ENCODE data around the gene HEMK1. TPM values are rescaled to one million over a fixed set of nuclear protein-coding genes. Genes with fewer than 3 reads are reported as not detected.

Gene HEMK1
- total RNA-seq, 1 donor from 2014 or later: 10.9 TPM

DNA sequence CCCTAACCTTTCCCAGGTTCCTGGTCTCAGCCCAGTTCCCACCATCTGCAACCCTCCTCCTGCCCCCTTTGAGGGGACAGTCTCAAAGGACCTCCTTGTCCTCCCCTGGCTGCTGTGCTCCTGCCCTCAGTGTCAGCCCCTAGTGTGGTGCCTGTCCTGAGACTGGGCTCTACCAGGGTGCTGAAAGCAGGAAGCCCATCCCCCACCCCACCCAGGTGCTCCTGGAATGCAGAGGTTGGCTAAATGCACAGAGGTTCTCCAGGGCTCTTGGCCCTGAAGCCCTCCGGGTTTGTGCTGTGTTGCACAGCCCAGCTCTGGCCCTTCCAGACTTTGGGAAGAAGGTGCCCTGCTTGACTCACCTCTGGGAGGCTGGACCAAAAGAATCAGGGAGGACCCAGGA, 23.5 kb upstream of the HEMK1 start:
- DNase-seq (ENCODE audit: low spot score): no peak
- Mint-ChIP-seq H3K4me3 (ENCODE audit: unreplicated experiment) (no peak overlapping the region), H3K27me3 (ENCODE audit: unreplicated experiment) (peaks cover 5% of the 10 kb centered on the region), H3K4me1 (ENCODE audit: unreplicated experiment) (peaks cover 5% of the 10 kb centered on the region), H3K9me3 (ENCODE audit: unreplicated experiment) (no peaks in the 10 kb centered on the region), H3K27ac (ENCODE audit: unreplicated experiment) (no peak overlapping the region), H3K36me3 (ENCODE audit: low read depth, unreplicated experiment) (no peaks in the 10 kb centered on the region)
- TF ChIP-seq, protein P1, sequence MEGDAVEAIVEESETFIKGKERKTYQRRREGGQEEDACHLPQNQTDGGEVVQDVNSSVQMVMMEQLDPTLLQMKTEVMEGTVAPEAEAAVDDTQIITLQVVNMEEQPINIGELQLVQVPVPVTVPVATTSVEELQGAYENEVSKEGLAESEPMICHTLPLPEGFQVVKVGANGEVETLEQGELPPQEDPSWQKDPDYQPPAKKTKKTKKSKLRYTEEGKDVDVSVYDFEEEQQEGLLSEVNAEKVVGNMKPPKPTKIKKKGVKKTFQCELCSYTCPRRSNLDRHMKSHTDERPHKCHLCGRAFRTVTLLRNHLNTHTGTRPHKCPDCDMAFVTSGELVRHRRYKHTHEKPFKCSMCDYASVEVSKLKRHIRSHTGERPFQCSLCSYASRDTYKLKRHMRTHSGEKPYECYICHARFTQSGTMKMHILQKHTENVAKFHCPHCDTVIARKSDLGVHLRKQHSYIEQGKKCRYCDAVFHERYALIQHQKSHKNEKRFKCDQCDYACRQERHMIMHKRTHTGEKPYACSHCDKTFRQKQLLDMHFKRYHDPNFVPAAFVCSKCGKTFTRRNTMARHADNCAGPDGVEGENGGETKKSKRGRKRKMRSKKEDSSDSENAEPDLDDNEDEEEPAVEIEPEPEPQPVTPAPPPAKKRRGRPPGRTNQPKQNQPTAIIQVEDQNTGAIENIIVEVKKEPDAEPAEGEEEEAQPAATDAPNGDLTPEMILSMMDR (IDR thresholded peaks at IDR 0.05; ENCODE audit: unreplicated experiment): no peak

DNA sequence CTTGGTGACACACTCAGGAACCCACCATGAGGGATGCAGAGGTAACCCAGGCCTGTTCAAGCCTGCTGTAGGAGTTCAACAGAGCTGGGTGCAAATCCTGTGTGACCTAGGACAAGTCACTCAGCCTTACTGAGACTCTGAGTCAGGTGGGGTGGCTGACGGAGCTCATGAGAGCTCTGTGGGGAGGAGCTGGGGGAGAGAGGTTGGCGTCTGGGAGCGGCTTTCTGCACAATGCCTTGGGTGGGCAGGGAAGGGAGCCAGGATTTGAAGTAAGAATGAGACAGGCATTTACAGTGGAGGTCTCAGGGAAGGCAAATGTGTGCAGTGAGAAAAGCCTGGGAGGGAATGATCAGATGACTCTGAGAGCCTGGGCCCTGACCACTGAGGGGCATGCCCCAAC, 20.1 kb upstream of the HEMK1 start:
- Mint-ChIP-seq H3K27me3 (ENCODE audit: unreplicated experiment) (peaks cover 3% of the 10 kb centered on the region), H3K4me3 (ENCODE audit: unreplicated experiment) (no peak overlapping the region), H3K27ac (ENCODE audit: unreplicated experiment) (no peak overlapping the region), H3K36me3 (ENCODE audit: low read depth, unreplicated experiment) (no peaks in the 10 kb centered on the region), H3K9me3 (ENCODE audit: unreplicated experiment) (no peaks in the 10 kb centered on the region), H3K4me1 (ENCODE audit: unreplicated experiment) (no peaks in the 10 kb centered on the region)
- TF ChIP-seq, protein P1 (IDR thresholded peaks at IDR 0.05; ENCODE audit: unreplicated experiment): no peak
- no peak for DNase-seq (ENCODE audit: low spot score)

DNA sequence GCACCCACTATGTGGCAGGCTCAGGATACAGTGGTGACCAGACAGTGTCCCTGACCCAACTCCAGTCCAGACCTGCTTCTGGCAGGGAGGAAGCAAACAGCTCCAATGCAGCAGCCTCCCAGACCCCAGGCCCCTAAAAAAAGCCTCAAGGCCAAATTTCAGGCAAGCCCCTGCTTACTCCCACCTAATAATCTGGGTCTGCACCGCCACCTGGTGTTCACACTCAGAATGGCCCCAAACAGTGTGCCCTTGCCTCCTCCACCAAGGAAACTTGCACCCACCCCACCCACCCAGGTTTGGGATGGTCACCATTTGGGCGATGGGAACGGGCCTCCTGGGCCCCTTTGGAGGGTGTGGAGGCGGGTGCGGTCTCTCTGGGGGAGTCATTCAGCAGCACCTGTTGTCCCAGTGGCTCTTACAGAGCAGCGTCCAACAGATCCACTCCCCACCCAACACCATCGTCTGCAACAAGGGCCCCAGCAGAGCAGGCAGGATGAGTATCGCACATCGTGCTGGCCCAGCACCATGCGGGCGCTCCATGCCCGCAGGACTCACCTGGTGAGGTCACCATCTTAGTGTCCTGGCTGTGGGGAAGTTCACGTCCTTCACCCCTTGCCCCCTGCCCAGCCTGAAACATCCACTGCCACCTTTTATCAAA, 19.1 kb upstream of the HEMK1 start:
- no peaks in the 10 kb centered on the region for H3K36me3 Mint-ChIP-seq (ENCODE audit: low read depth, unreplicated experiment)
- peaks cover 6% of the 10 kb centered on the region for H3K27me3 Mint-ChIP-seq (ENCODE audit: unreplicated experiment)

DNA sequence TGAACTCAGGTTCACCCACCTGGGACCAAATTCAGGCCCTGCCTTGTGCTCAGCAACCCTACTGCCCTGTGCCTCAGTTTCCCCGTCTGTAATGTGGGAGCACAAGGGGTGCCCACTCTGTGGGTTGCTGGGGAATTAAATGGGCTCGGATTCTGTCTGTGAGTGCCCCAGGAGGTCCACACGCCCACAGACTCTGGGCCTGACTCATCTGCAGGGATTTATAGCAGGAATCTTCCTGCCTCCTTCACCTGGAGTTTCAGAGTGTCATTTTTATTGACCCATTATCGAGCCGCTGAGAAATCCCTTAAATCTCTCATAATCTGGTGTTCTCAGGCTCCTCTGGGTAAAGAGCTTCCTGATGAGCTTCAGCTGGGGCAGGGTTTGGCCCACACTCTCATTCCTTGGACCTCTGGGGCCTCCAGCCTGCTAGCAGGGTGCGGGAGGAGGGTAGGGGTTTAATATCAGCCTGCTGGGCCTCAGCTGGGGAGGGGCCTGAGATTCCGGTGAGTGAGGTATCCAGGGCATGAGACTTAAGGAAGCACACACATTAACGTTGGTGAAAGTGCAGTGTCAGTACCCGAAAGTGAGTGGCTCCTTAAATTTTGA, 18.2 kb upstream of the HEMK1 start:
- H3K27me3 Mint-ChIP-seq (ENCODE audit: unreplicated experiment): peaks cover 6% of the 10 kb centered on the region
- no peaks in the 10 kb centered on the region for H3K36me3 Mint-ChIP-seq (ENCODE audit: low read depth, unreplicated experiment)
- no peak overlapping the region for H3K4me3 Mint-ChIP-seq (ENCODE audit: unreplicated experiment)
- no peaks in the 10 kb centered on the region for H3K4me1 Mint-ChIP-seq (ENCODE audit: unreplicated experiment)
- no peak overlapping the region for H3K27ac Mint-ChIP-seq (ENCODE audit: unreplicated experiment)
- H3K9me3 Mint-ChIP-seq (ENCODE audit: unreplicated experiment): no peaks in the 10 kb centered on the region
- TF ChIP-seq, protein P1 (IDR thresholded peaks at IDR 0.05; ENCODE audit: unreplicated experiment): no peak
- DNase-seq (ENCODE audit: low spot score): no peak

More for the DNA sequence above, 19.1 kb upstream of the HEMK1 start:
- Mint-ChIP-seq H3K27ac (ENCODE audit: unreplicated experiment) (no peak overlapping the region), H3K4me1 (ENCODE audit: unreplicated experiment) (no peaks in the 10 kb centered on the region), H3K9me3 (ENCODE audit: unreplicated experiment) (no peaks in the 10 kb centered on the region), H3K4me3 (ENCODE audit: unreplicated experiment) (no peak overlapping the region)
- peak; percentile 79 for DNase-seq (ENCODE audit: low spot score)
- TF ChIP-seq, protein P1 (IDR thresholded peaks at IDR 0.05; ENCODE audit: unreplicated experiment): peak; percentile 86

Measured in endothelial cell (in vitro differentiated cells).